ENCODE data around the gene TSR2. TPM values are rescaled to one million over a fixed set of nuclear protein-coding genes. Genes with fewer than 3 reads are reported as not detected.

The TSR2 gene
- total RNA-seq, 1 donor from 2014 or later = 13.3 TPM

- Histone ChIP-seq H4K20me1 (ENCODE audit: low read depth) (no peaks in the 10 kb centered on the region), H3K27ac (no peak overlapping the region), H3K9me3 (ENCODE audit: low read depth) (no peaks in the 10 kb centered on the region), H2AFZ (replicated peaks) (no peak overlapping the region), H3K36me3 (no peaks in the 10 kb centered on the region), H3K4me3 (no peak overlapping the region), H3K9ac (no peak overlapping the region), H3F3A (ENCODE audit: low read depth) (no peaks in the 10 kb centered on the region), H3K79me2 (ENCODE audit: low read depth) (peaks cover 5% of the 10 kb centered on the region), H3K4me1 (no peaks in the 10 kb centered on the region), H3K4me2 (no peak overlapping the region), H3K27me3 (no peaks in the 10 kb centered on the region)
- H3K9me3 Mint-ChIP-seq = peaks cover 7% of the 10 kb centered on the region
- no peak for TF ChIP-seq EZH2 (IDR thresholded peaks at IDR 0.05)
- no peak for TF ChIP-seq EZH2phosphoT487 (IDR thresholded peaks at IDR 0.05)
- TF ChIP-seq CTCF (IDR thresholded peaks at IDR 0.05) = peak; percentile 21
- H3K4me3 Mint-ChIP-seq = no peak overlapping the region
- peak; percentile 6 for DNase-seq (ENCODE audit: low spot score)
- no peaks in the 10 kb centered on the region for H3K4me1 Mint-ChIP-seq
- H3K27ac Mint-ChIP-seq = no peak overlapping the region
- peaks cover 6% of the 10 kb centered on the region for H3K27me3 Mint-ChIP-seq (ENCODE audit: insufficient read depth, low read depth)
- peaks cover 4% of the 10 kb centered on the region for H3K36me3 Mint-ChIP-seq
Measured at GRCh38 chrX:54447461-54447860, 7.3 kb downstream of the TSR2 start.

GRCh38 chrX:54449929-54450328 is 9.7 kb downstream of the TSR2 start:
- peaks cover 2% of the 10 kb centered on the region for H3K4me1 Mint-ChIP-seq
- H3K4me3 Mint-ChIP-seq = no peak overlapping the region
- H3K4me3 ChIP-seq = no peak overlapping the region
- H3F3A ChIP-seq (ENCODE audit: low read depth) = peaks cover 4% of the 10 kb centered on the region
- peaks cover 9% of the 10 kb centered on the region for H3K27me3 Mint-ChIP-seq (ENCODE audit: insufficient read depth, low read depth)
- no peaks in the 10 kb centered on the region for H3K79me2 ChIP-seq (ENCODE audit: low read depth)
- TF ChIP-seq EZH2 (IDR thresholded peaks at IDR 0.05) (no peak), EZH2phosphoT487 (IDR thresholded peaks at IDR 0.05) (no peak), CTCF (IDR thresholded peaks at IDR 0.05) (no peak)
- no peaks in the 10 kb centered on the region for H3K27me3 ChIP-seq
- H3K36me3 ChIP-seq = no peaks in the 10 kb centered on the region
- no peaks in the 10 kb centered on the region for H3K4me1 ChIP-seq
- peaks cover 5% of the 10 kb centered on the region for H3K36me3 Mint-ChIP-seq
- no peak overlapping the region for H3K9ac ChIP-seq
- no peak overlapping the region for H3K4me2 ChIP-seq
- no peak for DNase-seq (ENCODE audit: low spot score)
- H2AFZ ChIP-seq (replicated peaks) = no peak overlapping the region
- H3K27ac Mint-ChIP-seq = no peak overlapping the region
- peaks cover 13% of the 10 kb centered on the region for H3K9me3 Mint-ChIP-seq
- H4K20me1 ChIP-seq (ENCODE audit: low read depth) = no peaks in the 10 kb centered on the region
- H3K27ac ChIP-seq = no peak overlapping the region
- H3K9me3 ChIP-seq (ENCODE audit: low read depth) = no peaks in the 10 kb centered on the region

GRCh38 chrX:54452920-54453319 is 12.7 kb downstream of the TSR2 start:
- Histone ChIP-seq H3K36me3 (no peaks in the 10 kb centered on the region), H2AFZ (replicated peaks) (no peak overlapping the region), H3K9ac (no peak overlapping the region), H4K20me1 (ENCODE audit: low read depth) (no peaks in the 10 kb centered on the region), H3K4me3 (no peak overlapping the region), H3K4me2 (no peak overlapping the region), H3K9me3 (ENCODE audit: low read depth) (no peaks in the 10 kb centered on the region), H3K27ac (no peak overlapping the region), H3K4me1 (no peaks in the 10 kb centered on the region), H3F3A (ENCODE audit: low read depth) (peaks cover 4% of the 10 kb centered on the region), H3K79me2 (ENCODE audit: low read depth) (no peaks in the 10 kb centered on the region), H3K27me3 (no peaks in the 10 kb centered on the region)
- Mint-ChIP-seq H3K4me1 (peaks cover 2% of the 10 kb centered on the region), H3K27me3 (ENCODE audit: insufficient read depth, low read depth) (peaks cover 6% of the 10 kb centered on the region), H3K9me3 (peaks cover 16% of the 10 kb centered on the region), H3K27ac (no peak overlapping the region), H3K4me3 (no peak overlapping the region), H3K36me3 (peaks cover 7% of the 10 kb centered on the region)
- peak; percentile 57 for DNase-seq (ENCODE audit: low spot score)
- peak; percentile 44 for TF ChIP-seq CTCF (IDR thresholded peaks at IDR 0.05)
- no peak for TF ChIP-seq EZH2phosphoT487 (IDR thresholded peaks at IDR 0.05)

Measured in neural progenitor cell (in vitro differentiated cells).